Measurements from ENCODE around the gene STAB2.

- TF ChIP-seq CTCF (IDR thresholded peaks at IDR 0.05) (no peak), POLR2A (IDR thresholded peaks at IDR 0.05) (no peak)
These were observed 118.0 kb downstream of the STAB2 start for GRCh38 chr12:103705098-103705497.
